ENCODE data around the gene FAM210B. TPM values are rescaled to one million over a fixed set of nuclear protein-coding genes. Genes with fewer than 3 reads are reported as not detected.

FAM210B gene
- total and polyA plus RNA-seq, 10 of the 15 experiments (the other 5 are each of a cell fraction or from before 2014, with no cell fraction given): 0.13 to 1.4 (median 0.68) TPM

- Histone ChIP-seq H3K36me3 (ENCODE audit: control insufficient read depth in 2 of 2, insufficient read depth in 2 of 2, low read length in 1 of 2) (peaks cover 14 to 41% of the 10 kb centered on the region in 2 experiments), H3K9ac (ENCODE audit: control insufficient read depth, insufficient read depth, low read length) (no peak overlapping the region), H3K27ac (ENCODE audit: control insufficient read depth, insufficient read depth) (no peak overlapping the region), H3K4me2 (ENCODE audit: control insufficient read depth, insufficient read depth) (no peak overlapping the region), H3K9me3 (replicated peaks; ENCODE audit: control insufficient read depth, insufficient read depth, low read length) (no peaks in the 10 kb centered on the region), H3K4me1 (ENCODE audit: control insufficient read depth, insufficient read depth, low read length) (no peaks in the 10 kb centered on the region; the same call in 1 of the 2 replicates), H4K20me1 (ENCODE audit: control insufficient read depth, insufficient read depth) (no peaks in the 10 kb centered on the region), H2AFZ (ENCODE audit: control insufficient read depth, low read depth, low read length) (no peak overlapping the region), H3K27me3 (replicated peaks in 1 of 2; ENCODE audit: control insufficient read depth in 2 of 2, insufficient read depth in 2 of 2, low read length in 1 of 2) (no peaks in the 10 kb centered on the region), H3K4me3 (no peak overlapping the region), H3K79me2 (ENCODE audit: control insufficient read depth, insufficient read depth, low read length) (peaks cover 7% of the 10 kb centered on the region)
- in situ Hi-C loops (cut with MboI) (no loop called here), intact Hi-C loops (cut with micrococcal nuclease; ENCODE audit: unreplicated experiment) (no loop called here)
- BruUV-seq (replicated peaks): no TSS peak
- ChIA-PET CTCF (interaction anchor here (1.1 to 1.9 kb wide), 2 partner anchors 11 to 30 kb away, joined by 3 to 8 read pairs; no protein-coding TSS in a partner anchor), POLR2A (interaction anchor here (0.9 to 1.1 kb wide), 2 partner anchors 14 to 18 kb away, joined by 3 to 7 read pairs; partner anchors contain the start of gene FAM210B), RAD21 (ENCODE audit: unreplicated experiment) (interaction anchor here (1.0 to 1.4 kb wide), 3 partner anchors 14 to 22 kb away, joined by 3 to 5 read pairs (median 4); partner anchors contain the start of genes AURKA, CSTF1 and FAM210B), SMC1A (ENCODE audit: uncharacterized antibody, unreplicated experiment) (interaction anchor here (1.6 to 2.5 kb wide), 2 partner anchors 11 to 13 kb away, joined by 3 to 10 read pairs; partner anchors contain the start of gene FAM210B)
- WGBS (ENCODE audit: insufficient coverage, insufficient replicate concordance, low lambda C conversion rate, missing lambda C conversion rate): 0% methylated on average over 1 of the region's 1 CpG
- TF ChIP-seq CHD2 (IDR thresholded peaks at IDR 0.05; ENCODE audit: borderline replicate concordance, low read depth, low read length) (no peak), ZBTB33 (IDR thresholded peaks at IDR 0.05) (no peak), CEBPZ (IDR thresholded peaks at IDR 0.05; ENCODE audit: low read depth, low read length) (no peak)
- DNase-seq (ENCODE audit: low read depth, low spot score): no peak
- FAIRE-seq: no peak
- ATAC-seq: no peak; the same call in 2 of the 3 replicates
Observed at GRCh38 chr20:56372850-56373249, 14.1 kb downstream of the FAM210B start.
